CD14-positive monocyte (primary cell): ENCODE measurements around the gene INO80. TPM values are rescaled to one million over a fixed set of nuclear protein-coding genes. Genes with fewer than 3 reads are reported as not detected.

Experiments used
- DNase-seq, 3 donors: peaks; one replicate each; pipeline ENCODE4 v3.0.0-alpha.2; 2011 to 2022
- H2AFZ ChIP-seq: 2 replicates; pipeline ENCODE4 v1.6.0; 2012; ENCODE audit warnings: mild to moderate bottlenecking, low read depth, low read length, inconsistent platforms; ENCODE audit not compliant: insufficient read depth, poor library complexity, severe bottlenecking
- H3K27ac ChIP-seq, 2 donors: 1 replicate in 1 of 2; 2 replicates in 1 of 2; pipeline ENCODE4 v1.5.1; 2012 to 2013; ENCODE audit warnings: low read length in 2 of 2, control low read depth in 1 of 2, inconsistent platforms in 1 of 2, low read depth in 1 of 2, mild to moderate bottlenecking in 1 of 2
- H3K27me3 ChIP-seq, 2 donors: one replicate each; pipeline versions ENCODE4 v1.6.0 to v1.6.1; 2011 to 2013; ENCODE audit warnings: low read length in 2 of 2; ENCODE audit not compliant: control insufficient read depth in 2 of 2, insufficient read depth in 2 of 2
- H3K36me3 ChIP-seq, 2 donors: replicated peaks in 1 of 2; 1 replicate in 1 of 2; 2 replicates in 1 of 2; pipeline versions ENCODE4 v1.5.1 to v1.6.1; 2012 to 2013; ENCODE audit warnings: low read length in 2 of 2, control low read depth in 1 of 2, inconsistent platforms in 1 of 2, mild to moderate bottlenecking in 1 of 2; ENCODE audit not compliant: insufficient read depth in 2 of 2, control insufficient read depth in 1 of 2
- H3K4me1 ChIP-seq, 2 donors: 1 replicate in 1 of 2; 2 replicates in 1 of 2; pipeline versions ENCODE4 v1.5.1 to v1.6.1; 2012 to 2013; ENCODE audit warnings: low read length in 2 of 2, control low read depth in 1 of 2, inconsistent platforms in 1 of 2, mild to moderate bottlenecking in 1 of 2, moderate library complexity in 1 of 2; ENCODE audit not compliant: insufficient read depth in 2 of 2, control insufficient read depth in 1 of 2
- H3K4me2 ChIP-seq: replicated peaks from 2 replicates; pipeline ENCODE3; 2012; ENCODE audit warnings: low read length, moderate library complexity, mild to moderate bottlenecking; ENCODE audit not compliant: poor library complexity, severe bottlenecking; ENCODE audit errors: extremely low read depth
- H3K4me3 ChIP-seq, 3 experiments: fragments of 200-600 bp in 1 of 3; sonication (generic) in 1 of 3; replicated peaks in 1 of 3; 1 replicate in 2 of 3; 2 replicates in 1 of 3; pipeline ENCODE4 v1.5.1; 2011 to 2013; ENCODE audit warnings: low read length in 3 of 3, mild to moderate bottlenecking in 3 of 3, control low read depth in 2 of 3, low read depth in 2 of 3, inconsistent platforms in 1 of 3, moderate library complexity in 1 of 3
- H3K79me2 ChIP-seq: 2 replicates; pipeline ENCODE4 v1.6.0; 2012; ENCODE audit warnings: mild to moderate bottlenecking, control low read depth, inconsistent platforms, low read length, moderate library complexity; ENCODE audit not compliant: insufficient read depth
- H3K9ac ChIP-seq: 2 replicates; pipeline ENCODE4 v1.6.0; 2017; ENCODE audit warnings: low read length, mild to moderate bottlenecking; ENCODE audit not compliant: insufficient read depth, poor library complexity, severe bottlenecking
- H3K9me3 ChIP-seq, 2 donors: replicated peaks in 1 of 2; 1 replicate in 1 of 2; 2 replicates in 1 of 2; pipeline versions ENCODE4 v1.5.1 to v1.6.1; 2012 to 2013; ENCODE audit warnings: low read length in 2 of 2, control low read depth in 1 of 2; ENCODE audit not compliant: control insufficient read depth in 1 of 2, insufficient read depth in 1 of 2
- H4K20me1 ChIP-seq: 2 replicates; pipeline ENCODE4 v1.6.0; 2012; ENCODE audit warnings: mild to moderate bottlenecking, low read length, control low read depth, moderate library complexity; ENCODE audit not compliant: insufficient read depth
- H3K27ac Mint-ChIP-seq, 7 donors: one replicate each; pipeline ENCODE4 v1.8.0; 2020; ENCODE audit warnings: mild to moderate bottlenecking in 7 of 7, mixed read lengths in 7 of 7, moderate library complexity in 6 of 7, inconsistent platforms in 2 of 7
- H3K27me3 Mint-ChIP-seq, 3 donors: one replicate each; pipeline ENCODE4 v1.8.0; 2021 to 2022; ENCODE audit warnings: low read depth in 3 of 3, mild to moderate bottlenecking in 3 of 3, mixed read lengths in 3 of 3, moderate library complexity in 3 of 3, inconsistent platforms in 1 of 3
- H3K36me3 Mint-ChIP-seq, 2 donors: one replicate each; pipeline ENCODE4 v1.8.0; 2020; ENCODE audit warnings: mixed read lengths in 2 of 2, inconsistent platforms in 1 of 2, mild to moderate bottlenecking in 1 of 2
- H3K4me1 Mint-ChIP-seq: one replicate; pipeline ENCODE4 v1.8.0; 2020; ENCODE audit warnings: mild to moderate bottlenecking, mixed read lengths
- H3K4me3 Mint-ChIP-seq, 2 donors: one replicate each; pipeline ENCODE4 v1.8.0; 2020; ENCODE audit warnings: mild to moderate bottlenecking in 2 of 2, mixed read lengths in 2 of 2, moderate library complexity in 1 of 2
- H3K9me3 Mint-ChIP-seq, 7 donors: one replicate each; pipeline ENCODE4 v1.8.0; 2020 to 2022; ENCODE audit warnings: mixed read lengths in 7 of 7, mild to moderate bottlenecking in 6 of 7, moderate library complexity in 6 of 7, inconsistent platforms in 2 of 7
- CTCF ChIP-seq: fragments of 200-600 bp; IDR thresholded peaks from one replicate; pipeline ENCODE4 v1.8.0; 2022; ENCODE audit warnings: antibody characterized with exemption, mild to moderate bottlenecking
- WGBS: methylation state at CpG from one replicate; pipeline ENCODE4 v1.1.5; 2013; ENCODE audit warnings: missing lambda C conversion rate; ENCODE audit not compliant: insufficient coverage; 5-methylcytosine and 5-hydroxymethylcytosine counted together
- intact Hi-C, 2 donors: fragments of 100-400 bp; cut with micrococcal nuclease; formaldehyde crosslinking; loops; one replicate each; pipeline versions ENCODE4 v1.15.0 to v1.15.1; 2023
- polyA plus RNA-seq, 3 donors: library from polyadenylated mRNA; depleted of rRNA in 1 of 3; unstranded in 2 of 3; stranded (reverse) in 1 of 3; fragments of 300-500 nt in 2 of 3; fragments of >200 nt in 1 of 3; fragmentation: Illumina TruSeq in 2 of 3; gene quantifications; 1 replicate in 2 of 3; 2 replicates in 1 of 3; pipeline ENCODE4 v1.2.3, GENCODE V29; 2012 to 2021

INO80 gene
- polyA plus RNA-seq, 3 donors, result 2.3 to 13.1 (median 2.4) TPM

- TF ChIP-seq CTCF, result no peak
- Histone ChIP-seq H3K36me3 (no peaks in the 10 kb centered on the region), H3K79me2 (no peaks in the 10 kb centered on the region), H4K20me1 (no peaks in the 10 kb centered on the region), H3K4me2 (peak overlapping the region; percentile 97), H3K9ac (peak overlapping the region; percentile 60), H3K27ac (peak overlapping the region; percentile 19 to 58), H3K4me3 (peak overlapping the region; percentile 31 to 81 (median 79)), H2AFZ (peak overlapping the region; percentile 93), H3K9me3 (no peaks in the 10 kb centered on the region), H3K27me3 (peaks cover 0 to 9% of the 10 kb centered on the region in 2 donors), H3K4me1 (peaks cover 16 to 19% of the 10 kb centered on the region in 2 donors)
- Mint-ChIP-seq H3K27me3 (peaks cover 15 to 22% (median 21%) of the 10 kb centered on the region in 3 donors), H3K9me3 (peaks cover 0 to under 1% (median 0%) of the 10 kb centered on the region in 7 donors), H3K36me3 (no peaks in the 10 kb centered on the region), H3K4me1 (peaks cover 22% of the 10 kb centered on the region), H3K4me3 (peak overlapping the region; percentile 86 to 93), H3K27ac (peak overlapping the region in 2 of 7 donors; percentile 50 to 75)
- WGBS, result 60% methylated on average over 22 of the region's 23 CpGs
- DNase-seq, result no peak
- intact Hi-C loops, result no loop called here
Observed at GRCh38 chr15:40952301-40952900, 163.7 kb downstream of the INO80 start.

- Histone ChIP-seq H3K4me3 (no peak overlapping the region), H3K4me2 (no peak overlapping the region), H3K36me3 (no peaks in the 10 kb centered on the region), H3K27me3 (peaks cover 0 to 9% of the 10 kb centered on the region in 2 donors), H3K9ac (no peak overlapping the region), H4K20me1 (no peaks in the 10 kb centered on the region), H3K79me2 (no peaks in the 10 kb centered on the region), H3K4me1 (peaks cover 16 to 19% of the 10 kb centered on the region in 2 donors), H2AFZ (no peak overlapping the region), H3K27ac (no peak overlapping the region), H3K9me3 (no peaks in the 10 kb centered on the region)
- no peak overlapping the region for H3K27ac Mint-ChIP-seq
- intact Hi-C loops, result no loop called here
- no peak for TF ChIP-seq CTCF
- no peaks in the 10 kb centered on the region for H3K9me3 Mint-ChIP-seq
- H3K4me3 Mint-ChIP-seq, result no peak overlapping the region
- H3K4me1 Mint-ChIP-seq, result peaks cover 22% of the 10 kb centered on the region
- no CpG with 5 or more reads among the region's 4 CpGs for WGBS
- no peak for DNase-seq
- peaks cover 15 to 22% (median 20%) of the 10 kb centered on the region in 3 donors for H3K27me3 Mint-ChIP-seq
- no peaks in the 10 kb centered on the region for H3K36me3 Mint-ChIP-seq
Observed at GRCh38 chr15:40951764-40952163, 164.3 kb downstream of the INO80 start.
